ENCODE data around the gene SUZ12. TPM values are rescaled to one million over a fixed set of nuclear protein-coding genes. Genes with fewer than 3 reads are reported as not detected.

The SUZ12 gene
- total RNA-seq, 1 experiment from 2014 or later = 38.5 TPM

DNA sequence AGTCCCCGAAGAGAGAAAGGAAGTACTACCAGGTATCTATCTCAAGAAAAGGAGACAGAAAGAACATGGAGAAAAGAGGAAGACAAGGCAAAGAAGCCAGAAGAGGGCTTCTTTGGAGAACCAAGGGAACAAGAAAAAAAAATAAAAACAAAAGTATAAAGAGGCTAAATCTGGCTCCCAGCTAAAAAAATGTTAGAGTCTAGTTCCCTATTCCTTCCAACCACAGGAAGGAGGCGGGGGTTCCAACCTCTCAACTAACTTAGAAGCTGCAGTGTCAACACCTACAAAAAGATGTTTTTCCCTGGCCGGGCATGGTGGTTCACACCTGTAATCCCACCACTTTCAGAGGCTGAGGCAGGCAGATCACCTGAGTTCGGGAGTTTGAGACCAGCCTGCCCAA is 48.7 kb upstream of the SUZ12 start:
- Histone ChIP-seq H4K91ac (ENCODE audit: insufficient read length, low read depth, low read length) (no peak overlapping the region), H4K8ac (replicated peaks; ENCODE audit: insufficient read length, low read depth, low read length) (no peak overlapping the region), H3K27me3 (ENCODE audit: insufficient read depth, low read length) (no peaks in the 10 kb centered on the region), H4K5ac (ENCODE audit: insufficient read length, low read depth, low read length) (no peak overlapping the region), H3K79me2 (ENCODE audit: insufficient read depth, low read length) (no peaks in the 10 kb centered on the region), H3K23ac (ENCODE audit: insufficient read length, low read depth, low read length) (no peak overlapping the region), H2AFZ (ENCODE audit: low read length) (no peak overlapping the region), H3K4me1 (ENCODE audit: insufficient read depth, low read length) (no peaks in the 10 kb centered on the region), H3K9me3 (ENCODE audit: control insufficient read depth, low read depth, low read length) (no peaks in the 10 kb centered on the region), H2BK15ac (ENCODE audit: low read depth, low read length) (no peak overlapping the region), H2BK5ac (ENCODE audit: insufficient read length, low read length) (no peak overlapping the region), H3K9ac (ENCODE audit: extremely low read depth, insufficient read length, low read length) (no peak overlapping the region), H4K20me1 (ENCODE audit: control insufficient read depth, insufficient read depth, insufficient read length) (no peaks in the 10 kb centered on the region), H3T11ph (ENCODE audit: low read length) (no peak overlapping the region), H2AK5ac (ENCODE audit: insufficient read length, low read length) (no peak overlapping the region), H2BK12ac (ENCODE audit: insufficient read length, low read depth, low read length) (no peak overlapping the region), H3K27ac (ENCODE audit: insufficient read length, low read depth, low read length) (no peak overlapping the region), H3K4me2 (ENCODE audit: insufficient read depth, insufficient read length, low read length) (no peak overlapping the region), H2BK120ac (ENCODE audit: low read depth, low read length, poor library complexity, severe bottlenecking) (no peak overlapping the region), H3K56ac (ENCODE audit: insufficient read length, low read depth, low read length) (no peak overlapping the region), H3K18ac (ENCODE audit: insufficient read length, low read depth, low read length) (no peak overlapping the region), H3K23me2 (ENCODE audit: insufficient read length, low read depth, low read length, poor library complexity, severe bottlenecking) (no peaks in the 10 kb centered on the region), H3K79me1 (ENCODE audit: insufficient read depth, low read depth, low read length, poor library complexity, severe bottlenecking) (no peaks in the 10 kb centered on the region), H3K4ac (ENCODE audit: low read depth, low read length) (no peak overlapping the region), H2BK20ac (ENCODE audit: low read depth, low read length, poor library complexity, severe bottlenecking) (no peak overlapping the region), H3K14ac (ENCODE audit: insufficient read depth, low read length) (no peak overlapping the region)
- Mint-ChIP-seq H3K27me3 (ENCODE audit: low read depth) (no peaks in the 10 kb centered on the region), H3K4me1 (no peaks in the 10 kb centered on the region), H3K27ac (no peak overlapping the region), H3K9me3 (no peaks in the 10 kb centered on the region), H3K36me3 (ENCODE audit: insufficient read depth in 1 of 3, low read depth in 3 of 3) (peaks cover 36 to 87% (median 70%) of the 10 kb centered on the region in 3 experiments; a peak in 6 of 7 replicates), H3K4me3 (no peak overlapping the region)
- TF ChIP-seq, protein P1, sequence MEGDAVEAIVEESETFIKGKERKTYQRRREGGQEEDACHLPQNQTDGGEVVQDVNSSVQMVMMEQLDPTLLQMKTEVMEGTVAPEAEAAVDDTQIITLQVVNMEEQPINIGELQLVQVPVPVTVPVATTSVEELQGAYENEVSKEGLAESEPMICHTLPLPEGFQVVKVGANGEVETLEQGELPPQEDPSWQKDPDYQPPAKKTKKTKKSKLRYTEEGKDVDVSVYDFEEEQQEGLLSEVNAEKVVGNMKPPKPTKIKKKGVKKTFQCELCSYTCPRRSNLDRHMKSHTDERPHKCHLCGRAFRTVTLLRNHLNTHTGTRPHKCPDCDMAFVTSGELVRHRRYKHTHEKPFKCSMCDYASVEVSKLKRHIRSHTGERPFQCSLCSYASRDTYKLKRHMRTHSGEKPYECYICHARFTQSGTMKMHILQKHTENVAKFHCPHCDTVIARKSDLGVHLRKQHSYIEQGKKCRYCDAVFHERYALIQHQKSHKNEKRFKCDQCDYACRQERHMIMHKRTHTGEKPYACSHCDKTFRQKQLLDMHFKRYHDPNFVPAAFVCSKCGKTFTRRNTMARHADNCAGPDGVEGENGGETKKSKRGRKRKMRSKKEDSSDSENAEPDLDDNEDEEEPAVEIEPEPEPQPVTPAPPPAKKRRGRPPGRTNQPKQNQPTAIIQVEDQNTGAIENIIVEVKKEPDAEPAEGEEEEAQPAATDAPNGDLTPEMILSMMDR (conservative IDR thresholded peaks at IDR 0.05) = no peak
- WGBS (ENCODE audit: extremely low coverage, insufficient read length, low lambda C conversion rate) = no CpG with 5 or more reads among the region's 4 CpGs
- DNase-seq = no peak
